MM.1S (cell line): ENCODE data around the gene CBFB.

Source experiments
- DNase-seq: peaks from one replicate; pipeline ENCODE4 v3.0.0-alpha.2; 2015
- H2AFZ ChIP-seq: fragments of 300-600 bp; sonication (generic); 2 replicates; pipeline ENCODE4 v1.6.0; 2016; ENCODE audit warnings: antibody characterized with exemption, low read length
- H3F3A ChIP-seq: fragments of 300-600 bp; sonication (generic); 2 replicates; pipeline ENCODE4 v1.6.1; 2016; ENCODE audit warnings: mild to moderate bottlenecking, antibody characterized with exemption, low read length, moderate library complexity, mixed read lengths; ENCODE audit not compliant: insufficient read depth
- H3K27ac ChIP-seq: fragments of 300-600 bp; sonication (generic); 2 replicates; pipeline ENCODE4 v1.5.1; 2016; ENCODE audit warnings: mild to moderate bottlenecking, low read length
- H3K27me3 ChIP-seq: fragments of 300-600 bp; sonication (generic); replicated peaks from 2 replicates; pipeline ENCODE4 v1.6.0; 2016; ENCODE audit warnings: low read length; ENCODE audit not compliant: insufficient read depth
- H3K36me3 ChIP-seq: fragments of 300-600 bp; sonication (generic); replicated peaks from 2 replicates; pipeline ENCODE4 v1.6.1; 2016; ENCODE audit warnings: mild to moderate bottlenecking, low read length, mixed read lengths; ENCODE audit not compliant: insufficient read depth
- H3K4me1 ChIP-seq: fragments of 300-600 bp; sonication (generic); 2 replicates; pipeline ENCODE4 v1.6.1; 2016; ENCODE audit warnings: low read length, mixed read lengths
- H3K4me2 ChIP-seq: fragments of 300-600 bp; sonication (generic); 2 replicates; pipeline ENCODE4 v1.6.0; 2016; ENCODE audit warnings: low read depth, low read length
- H3K4me3 ChIP-seq: fragments of 300-600 bp; sonication (generic); 2 replicates; pipeline ENCODE4 v1.5.1; 2016; ENCODE audit warnings: low read length, mixed read lengths
- H3K79me2 ChIP-seq: fragments of 300-600 bp; sonication (generic); 2 replicates; pipeline ENCODE4 v1.6.1; 2016; ENCODE audit warnings: mixed run types, low read length, mixed read lengths
- H3K9ac ChIP-seq: fragments of 300-600 bp; sonication (generic); 2 replicates; pipeline ENCODE4 v1.6.1; 2016; ENCODE audit warnings: low read length, mixed read lengths
- H3K9me2 ChIP-seq: fragments of 300-600 bp; sonication (generic); replicated peaks from 2 replicates; pipeline ENCODE4 v1.6.1; 2016; ENCODE audit warnings: mild to moderate bottlenecking, low read length, mixed read lengths; ENCODE audit not compliant: insufficient read depth
- H3K9me3 ChIP-seq: fragments of 300-600 bp; sonication (generic); replicated peaks from 2 replicates; pipeline ENCODE4 v1.6.1; 2016; ENCODE audit warnings: mild to moderate bottlenecking, low read length, mixed read lengths; ENCODE audit not compliant: insufficient read depth
- H4K20me1 ChIP-seq: fragments of 300-600 bp; sonication (generic); 2 replicates; pipeline ENCODE4 v1.6.1; 2016; ENCODE audit warnings: mild to moderate bottlenecking, low read length, moderate library complexity, mixed read lengths; ENCODE audit not compliant: insufficient read depth
- EZH2 ChIP-seq: fragments of 300-600 bp; sonication (generic); optimal IDR thresholded peaks from 2 replicates; pipeline ENCODE3; 2017; ENCODE audit warnings: low read depth, mild to moderate bottlenecking, antibody characterized with exemption, low read length, mixed read lengths
- EZH2phosphoT487 ChIP-seq: fragments of 300-600 bp; sonication (generic); IDR thresholded peaks from 2 replicates; pipeline ENCODE4 v1.6.1; 2018; ENCODE audit warnings: antibody characterized with exemption, low read length
- TF ChIP-seq, protein P1 (sequence below): fragments of 300-600 bp; sonication (generic); IDR thresholded peaks from 2 replicates; pipeline ENCODE4 v1.5.1; 2016; ENCODE audit warnings: antibody characterized with exemption, low read length, mixed read lengths

CBFB gene

DNA sequence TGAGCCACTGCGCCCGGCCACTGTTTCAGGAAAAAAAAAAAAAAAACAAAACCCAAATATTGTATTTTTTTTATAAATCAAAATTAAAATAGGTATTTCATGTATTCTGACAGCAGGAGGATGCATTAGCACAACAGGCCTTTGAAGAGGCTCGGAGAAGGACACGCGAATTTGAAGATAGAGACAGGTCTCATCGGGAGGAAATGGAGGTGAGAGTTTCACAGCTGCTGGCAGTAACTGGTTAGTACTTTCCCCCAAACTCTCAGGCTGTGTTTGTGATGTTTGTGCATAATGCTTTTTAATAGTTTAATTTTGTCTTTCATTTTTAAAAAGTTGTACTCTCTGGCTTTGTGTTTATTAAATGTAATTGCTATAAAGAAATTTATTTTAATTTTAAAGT is 53.2 kb downstream of the CBFB start:
- no peak for DNase-seq
- Histone ChIP-seq H3K9ac (no peak overlapping the region), H3K4me1 (peaks cover 5% of the 10 kb centered on the region), H3K4me3 (no peak overlapping the region), H2AFZ (no peak overlapping the region), H3K27me3 (no peaks in the 10 kb centered on the region), H3K9me2 (no peaks in the 10 kb centered on the region), H3K4me2 (no peak overlapping the region), H3K27ac (no peak overlapping the region), H3K9me3 (no peaks in the 10 kb centered on the region), H3K36me3 (no peaks in the 10 kb centered on the region), H3K79me2 (peaks cover 18% of the 10 kb centered on the region), H4K20me1 (no peaks in the 10 kb centered on the region), H3F3A (peaks cover 6% of the 10 kb centered on the region)
- TF ChIP-seq, protein P1, sequence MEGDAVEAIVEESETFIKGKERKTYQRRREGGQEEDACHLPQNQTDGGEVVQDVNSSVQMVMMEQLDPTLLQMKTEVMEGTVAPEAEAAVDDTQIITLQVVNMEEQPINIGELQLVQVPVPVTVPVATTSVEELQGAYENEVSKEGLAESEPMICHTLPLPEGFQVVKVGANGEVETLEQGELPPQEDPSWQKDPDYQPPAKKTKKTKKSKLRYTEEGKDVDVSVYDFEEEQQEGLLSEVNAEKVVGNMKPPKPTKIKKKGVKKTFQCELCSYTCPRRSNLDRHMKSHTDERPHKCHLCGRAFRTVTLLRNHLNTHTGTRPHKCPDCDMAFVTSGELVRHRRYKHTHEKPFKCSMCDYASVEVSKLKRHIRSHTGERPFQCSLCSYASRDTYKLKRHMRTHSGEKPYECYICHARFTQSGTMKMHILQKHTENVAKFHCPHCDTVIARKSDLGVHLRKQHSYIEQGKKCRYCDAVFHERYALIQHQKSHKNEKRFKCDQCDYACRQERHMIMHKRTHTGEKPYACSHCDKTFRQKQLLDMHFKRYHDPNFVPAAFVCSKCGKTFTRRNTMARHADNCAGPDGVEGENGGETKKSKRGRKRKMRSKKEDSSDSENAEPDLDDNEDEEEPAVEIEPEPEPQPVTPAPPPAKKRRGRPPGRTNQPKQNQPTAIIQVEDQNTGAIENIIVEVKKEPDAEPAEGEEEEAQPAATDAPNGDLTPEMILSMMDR, result no peak
- no peak for TF ChIP-seq EZH2phosphoT487
- TF ChIP-seq EZH2, result no peak

DNA sequence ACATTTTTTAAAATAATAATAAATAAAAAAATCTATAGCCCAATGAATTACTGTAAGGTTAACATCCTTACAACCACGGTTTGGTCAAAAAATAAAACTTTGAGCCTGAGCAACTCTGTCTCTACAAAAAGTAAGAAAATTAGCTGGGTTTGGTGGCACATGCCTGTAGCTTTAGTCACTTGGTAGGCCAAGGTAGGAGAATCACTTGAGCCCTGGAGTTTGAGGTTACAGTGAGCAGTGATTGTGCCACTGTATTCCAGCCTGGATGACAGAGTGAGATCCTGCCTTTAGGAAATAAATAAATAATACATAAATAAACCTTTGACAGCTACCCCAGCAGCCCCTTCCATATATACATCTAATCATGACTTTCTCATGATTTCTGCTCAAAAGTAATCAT is 53.9 kb downstream of the CBFB start:
- H3K9me2 ChIP-seq, result no peaks in the 10 kb centered on the region
- H3K27me3 ChIP-seq, result no peaks in the 10 kb centered on the region
- H3K9me3 ChIP-seq, result no peaks in the 10 kb centered on the region
- TF ChIP-seq, protein P1, result no peak
- no peak for TF ChIP-seq EZH2
- TF ChIP-seq EZH2phosphoT487, result no peak
- no peak overlapping the region for H3K4me3 ChIP-seq
- no peak overlapping the region for H3K27ac ChIP-seq
- no peak overlapping the region for H3K4me2 ChIP-seq
- H4K20me1 ChIP-seq, result no peaks in the 10 kb centered on the region
- peaks cover 5% of the 10 kb centered on the region for H3K4me1 ChIP-seq
- H3K9ac ChIP-seq, result no peak overlapping the region
- no peak overlapping the region for H2AFZ ChIP-seq
- peaks cover 16% of the 10 kb centered on the region for H3K79me2 ChIP-seq
- 0 out of 2 replicates have a peak, but pooled peaks cover 1% of the 10 kb centered on the region for H3K36me3 ChIP-seq
- DNase-seq, result no peak
- peaks cover 6% of the 10 kb centered on the region for H3F3A ChIP-seq

DNA sequence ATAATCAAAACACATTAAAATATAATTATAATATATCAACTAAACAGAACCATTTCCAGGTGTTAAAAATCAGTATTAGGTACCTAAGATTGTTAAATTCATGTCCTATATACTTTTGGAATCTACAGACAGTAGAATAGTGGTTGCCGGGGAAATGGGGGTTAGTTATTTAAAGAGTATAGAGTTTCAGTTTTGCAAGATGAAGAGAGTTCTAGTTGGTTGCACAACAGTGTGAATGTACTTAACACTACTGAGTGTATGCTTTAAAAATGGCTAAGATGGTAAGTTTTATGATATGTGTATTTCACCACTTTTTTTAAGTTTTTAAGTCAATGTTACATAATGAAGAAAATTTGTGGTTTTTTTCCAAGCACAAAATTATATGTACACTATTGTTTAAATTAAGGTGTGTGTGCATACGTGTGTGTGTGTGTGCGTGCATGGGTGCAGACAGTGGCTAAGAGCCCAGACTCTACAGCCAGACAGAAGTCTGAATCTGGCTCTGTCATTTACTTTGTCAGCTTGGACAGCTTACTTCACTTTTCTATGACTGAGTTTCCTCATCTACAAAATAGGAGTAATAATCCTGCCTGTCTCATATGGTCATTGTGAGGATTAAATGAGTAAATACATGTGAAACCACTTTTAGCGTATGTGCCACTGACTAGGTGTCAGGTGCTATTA is 55.5 kb downstream of the CBFB start:
- Histone ChIP-seq H3K4me1 (peaks cover 5% of the 10 kb centered on the region), H3K27ac (no peak overlapping the region), H3K9me3 (no peaks in the 10 kb centered on the region), H3K4me3 (no peak overlapping the region), H3K36me3 (0 out of 2 replicates have a peak, but pooled peaks cover 4% of the 10 kb centered on the region), H3K27me3 (no peaks in the 10 kb centered on the region), H3F3A (peaks cover 6% of the 10 kb centered on the region), H3K4me2 (peak overlapping the region; percentile 46; the same call in 1 of the 2 replicates), H3K9ac (no peak overlapping the region), H2AFZ (no peak overlapping the region), H4K20me1 (no peaks in the 10 kb centered on the region), H3K79me2 (peaks cover 15% of the 10 kb centered on the region), H3K9me2 (no peaks in the 10 kb centered on the region)
- peak; percentile 47 for DNase-seq
- TF ChIP-seq, protein P1, result no peak
- no peak for TF ChIP-seq EZH2
- TF ChIP-seq EZH2phosphoT487, result no peak
